Activated B cell treated with CpG ODN at 0.5 μM for 24 hours (primary cell): ENCODE measurements around the gene NFAM1. TPM values are rescaled to one million over a fixed set of nuclear protein-coding genes. Genes with fewer than 3 reads are reported as not detected.

Source experiments
- ATAC-seq: fragments of 200-7000 bp; cut with Tn5 transposase; one replicate; pipeline ENCODE4 v1.10.0; 2021; ENCODE audit warnings: low read depth, mild to moderate bottlenecking, moderate library complexity
- CTCF ChIA-PET: fragments of 350-600 bp; sonication (Branson Sonifier 250); formaldehyde crosslinking; loops from one replicate; lab custom pipeline; 2021; ENCODE audit warnings: antibody characterized with exemption; lab: Charles Lee
- POLR2A ChIA-PET: fragments of 350-600 bp; sonication (Branson Sonifier 250); formaldehyde crosslinking; loops from one replicate; lab custom pipeline; 2021; ENCODE audit warnings: antibody characterized with exemption; lab: Charles Lee
- DNase-seq: peaks from one replicate; pipeline ENCODE4 v3.0.0; 2022
- H3K27ac Mint-ChIP-seq: one replicate; pipeline ENCODE4 v1.8.0; 2020; ENCODE audit warnings: mixed read lengths
- H3K27me3 Mint-ChIP-seq: one replicate; pipeline ENCODE4 v1.8.0; 2021; ENCODE audit warnings: mixed read lengths
- H3K36me3 Mint-ChIP-seq: one replicate; pipeline ENCODE4 v1.8.0; 2021; ENCODE audit warnings: low read depth, mixed read lengths
- H3K4me1 Mint-ChIP-seq: one replicate; pipeline ENCODE4 v1.8.0; 2021; ENCODE audit warnings: mixed read lengths
- H3K4me3 Mint-ChIP-seq: one replicate; pipeline ENCODE4 v1.8.0; 2020; ENCODE audit warnings: mild to moderate bottlenecking, mixed read lengths
- H3K9me3 Mint-ChIP-seq: one replicate; pipeline ENCODE4 v1.8.0; 2020; ENCODE audit warnings: mixed read lengths
- intact Hi-C: fragments of 100-400 bp; cut with micrococcal nuclease; formaldehyde crosslinking; loops from one replicate; pipeline ENCODE4 v1.15.1; 2024
- total RNA-seq: library from RNA; stranded (reverse); gene quantifications from 2 replicates; pipeline ENCODE4 v1.2.3, GENCODE V29; 2022
- TF ChIP-seq, protein P1 (sequence below): fragments of 200-600 bp; IDR thresholded peaks from one replicate; pipeline ENCODE4 v1.8.0; 2022; ENCODE audit warnings: antibody characterized with exemption, mild to moderate bottlenecking

NFAM1 gene
- total RNA-seq, 1 donor from 2014 or later = 0.18 TPM

GRCh38 chr22:42376711-42377554 lies 55.3 kb downstream of the NFAM1 start:
- no peak overlapping the region for H3K27ac Mint-ChIP-seq
- TF ChIP-seq, protein P1, sequence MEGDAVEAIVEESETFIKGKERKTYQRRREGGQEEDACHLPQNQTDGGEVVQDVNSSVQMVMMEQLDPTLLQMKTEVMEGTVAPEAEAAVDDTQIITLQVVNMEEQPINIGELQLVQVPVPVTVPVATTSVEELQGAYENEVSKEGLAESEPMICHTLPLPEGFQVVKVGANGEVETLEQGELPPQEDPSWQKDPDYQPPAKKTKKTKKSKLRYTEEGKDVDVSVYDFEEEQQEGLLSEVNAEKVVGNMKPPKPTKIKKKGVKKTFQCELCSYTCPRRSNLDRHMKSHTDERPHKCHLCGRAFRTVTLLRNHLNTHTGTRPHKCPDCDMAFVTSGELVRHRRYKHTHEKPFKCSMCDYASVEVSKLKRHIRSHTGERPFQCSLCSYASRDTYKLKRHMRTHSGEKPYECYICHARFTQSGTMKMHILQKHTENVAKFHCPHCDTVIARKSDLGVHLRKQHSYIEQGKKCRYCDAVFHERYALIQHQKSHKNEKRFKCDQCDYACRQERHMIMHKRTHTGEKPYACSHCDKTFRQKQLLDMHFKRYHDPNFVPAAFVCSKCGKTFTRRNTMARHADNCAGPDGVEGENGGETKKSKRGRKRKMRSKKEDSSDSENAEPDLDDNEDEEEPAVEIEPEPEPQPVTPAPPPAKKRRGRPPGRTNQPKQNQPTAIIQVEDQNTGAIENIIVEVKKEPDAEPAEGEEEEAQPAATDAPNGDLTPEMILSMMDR = no peak
- DNase-seq = no peak
- H3K4me1 Mint-ChIP-seq = peaks cover 3% of the 10 kb centered on the region
- H3K4me3 Mint-ChIP-seq = no peak overlapping the region
- POLR2A ChIA-PET = no interaction called here
- intact Hi-C loops = no loop called here
- H3K36me3 Mint-ChIP-seq = no peaks in the 10 kb centered on the region
- H3K9me3 Mint-ChIP-seq = no peaks in the 10 kb centered on the region
- no peak for ATAC-seq
- CTCF ChIA-PET = interaction anchor here (0.7 kb wide), 1 partner anchor 286 kb away, joined by 3 read pairs; no protein-coding TSS in a partner anchor
- H3K27me3 Mint-ChIP-seq = peaks cover 22% of the 10 kb centered on the region

GRCh38 chr22:42375982-42376381 lies 56.2 kb downstream of the NFAM1 start:
- intact Hi-C loops = no loop called here
- ChIA-PET POLR2A (no interaction called here), CTCF (no interaction called here)
- H3K36me3 Mint-ChIP-seq = no peaks in the 10 kb centered on the region
- TF ChIP-seq, protein P1 = no peak
- H3K4me1 Mint-ChIP-seq = peaks cover 3% of the 10 kb centered on the region
- H3K27ac Mint-ChIP-seq = no peak overlapping the region
- no peak overlapping the region for H3K4me3 Mint-ChIP-seq
- peaks cover 22% of the 10 kb centered on the region for H3K27me3 Mint-ChIP-seq
- ATAC-seq (no peak), DNase-seq (no peak)
- H3K9me3 Mint-ChIP-seq = no peaks in the 10 kb centered on the region

DNA sequence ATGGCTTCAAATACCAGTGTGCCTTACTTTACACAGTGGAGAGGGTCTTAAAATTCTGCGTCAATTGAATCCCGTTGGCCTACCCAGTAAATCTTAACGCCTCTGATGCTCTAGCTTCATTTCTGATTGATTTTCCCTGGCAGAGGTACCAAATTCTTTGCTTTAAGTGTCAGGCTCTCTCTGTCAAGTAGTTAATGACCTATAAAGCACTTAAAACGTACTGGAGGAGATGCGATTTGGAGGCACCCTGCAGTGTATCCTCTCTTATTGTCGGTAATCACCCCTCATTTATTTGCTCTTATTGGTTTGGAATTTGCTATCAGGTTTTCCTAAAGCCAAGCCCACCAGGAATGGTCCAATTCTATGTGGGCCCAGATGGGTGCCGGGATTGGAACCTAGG lies 59.2 kb downstream of the NFAM1 start:
- no peak for ATAC-seq
- H3K36me3 Mint-ChIP-seq = no peaks in the 10 kb centered on the region
- intact Hi-C loops = no loop called here
- DNase-seq = no peak
- peaks cover 18% of the 10 kb centered on the region for H3K27me3 Mint-ChIP-seq
- TF ChIP-seq, protein P1 = no peak
- H3K4me1 Mint-ChIP-seq = peaks cover 18% of the 10 kb centered on the region
- CTCF ChIA-PET = no interaction called here
- no peak overlapping the region for H3K27ac Mint-ChIP-seq
- POLR2A ChIA-PET = no interaction called here
- H3K4me3 Mint-ChIP-seq = no peak overlapping the region
- H3K9me3 Mint-ChIP-seq = no peaks in the 10 kb centered on the region

- H3K4me3 Mint-ChIP-seq = no peak overlapping the region
- TF ChIP-seq, protein P1 = no peak
- H3K27me3 Mint-ChIP-seq = peaks cover 24% of the 10 kb centered on the region
- CTCF ChIA-PET = no interaction called here
- no peak overlapping the region for H3K27ac Mint-ChIP-seq
- peaks cover 21% of the 10 kb centered on the region for H3K4me1 Mint-ChIP-seq
- DNase-seq = no peak
- POLR2A ChIA-PET = no interaction called here
- intact Hi-C loops = no loop called here
- no peaks in the 10 kb centered on the region for H3K9me3 Mint-ChIP-seq
- no peaks in the 10 kb centered on the region for H3K36me3 Mint-ChIP-seq
- no peak for ATAC-seq
Observed at GRCh38 chr22:42371501-42371900, 60.7 kb downstream of the NFAM1 start.

GRCh38 chr22:42371099-42371498 lies 61.1 kb downstream of the NFAM1 start:
- H3K27ac Mint-ChIP-seq = no peak overlapping the region
- no peak overlapping the region for H3K4me3 Mint-ChIP-seq
- ChIA-PET CTCF (no interaction called here), POLR2A (no interaction called here)
- no peak for ATAC-seq
- H3K36me3 Mint-ChIP-seq = no peaks in the 10 kb centered on the region
- peaks cover 24% of the 10 kb centered on the region for H3K27me3 Mint-ChIP-seq
- no peaks in the 10 kb centered on the region for H3K9me3 Mint-ChIP-seq
- TF ChIP-seq, protein P1 = no peak
- H3K4me1 Mint-ChIP-seq = peaks cover 21% of the 10 kb centered on the region
- intact Hi-C loops = no loop called here
- no peak for DNase-seq
